Panc1 (cell line): ENCODE data around the gene FBLN2.

Experiments
- CTCF ChIP-seq: fragments of 450-650 bp; IDR thresholded peaks from 2 replicates; pipeline ENCODE4 v1.5.1; 2017; ENCODE audit warnings: mild to moderate bottlenecking
- REST ChIP-seq, 2 experiments: IDR thresholded peaks; 2 replicates each; pipeline ENCODE4 v1.6.1; 2011 to 2012; ENCODE audit warnings: low read depth in 2 of 2, control low read depth in 1 of 2, low read length in 1 of 2, mild to moderate bottlenecking in 1 of 2, moderate library complexity in 1 of 2; ENCODE audit not compliant: insufficient read depth in 1 of 2
- TCF7L2 ChIP-seq: IDR thresholded peaks from 2 replicates; pipeline ENCODE4 v1.6.1; 2011; ENCODE audit warnings: mild to moderate bottlenecking, low read depth, low read length, inconsistent platforms

- no peak for TF ChIP-seq REST (IDR thresholded peaks at IDR 0.05; ENCODE audit: insufficient read depth in 1 of 2, low read depth in 2 of 2, low read length in 1 of 2)
- TF ChIP-seq CTCF, result no peak
- no peak for TF ChIP-seq TCF7L2
Observed at GRCh38 chr3:13564751-13565560, 16.0 kb downstream of the FBLN2 start.
